Measurements from ENCODE around the gene TANGO2.

DNA sequence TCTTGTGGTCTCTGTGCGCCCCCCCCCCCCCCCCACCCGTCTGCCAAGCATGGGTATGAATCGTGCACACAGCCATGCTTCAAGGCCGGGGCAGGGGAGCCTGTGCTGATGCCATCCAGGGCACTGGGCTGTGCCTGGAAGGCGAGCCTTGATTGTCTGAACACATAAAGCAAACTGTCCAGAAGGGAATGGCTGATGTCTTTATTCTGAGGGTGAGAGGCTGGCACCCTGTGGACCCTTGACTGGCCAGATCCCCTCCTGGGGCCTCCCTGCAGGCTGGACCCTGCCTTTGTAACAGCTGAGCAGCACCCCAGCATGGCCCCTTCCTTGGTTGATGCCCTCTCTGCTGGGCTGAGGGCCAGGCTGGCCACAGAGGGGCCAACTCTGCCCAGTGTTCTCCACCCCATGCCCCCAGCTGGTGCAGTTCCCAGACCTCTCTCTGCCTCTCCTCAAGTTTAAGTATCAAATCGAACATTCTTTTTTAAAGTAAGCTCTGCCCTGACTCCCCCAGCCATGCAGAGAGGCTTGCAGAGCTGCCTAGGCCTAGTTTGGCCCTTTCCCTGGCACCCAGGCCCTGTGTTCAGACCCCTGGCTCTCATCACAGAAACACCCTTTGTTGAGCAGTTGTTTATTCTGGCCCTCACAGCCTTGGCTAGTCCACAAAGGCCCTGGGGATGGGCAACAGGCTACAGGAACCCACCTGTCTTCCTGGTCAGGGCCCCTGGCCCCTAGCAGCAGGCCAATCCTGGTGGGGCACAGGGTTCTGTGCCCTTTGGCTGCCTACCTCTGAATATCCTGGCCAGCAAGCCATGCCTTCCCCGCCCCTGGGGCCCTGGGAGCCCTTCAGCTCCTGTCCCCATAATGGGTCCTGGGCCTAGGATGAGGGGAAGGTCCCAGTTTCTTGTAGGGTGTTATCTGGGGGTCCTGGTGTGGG, 91.0 kb downstream of the TANGO2 start:
- TF ChIP-seq EZH2 (IDR thresholded peaks at IDR 0.05; ENCODE audit: insufficient read depth, poor library complexity, severe bottlenecking), result no peak
- TF ChIP-seq EZH2phosphoT487 (IDR thresholded peaks at IDR 0.05; ENCODE audit: insufficient read depth, low read depth), result no peak

Measured in GM23248 (cell line).